A204.1 (cell line): ENCODE data around the gene C20orf173.
"Not testable (repeated sequence)": the region's sequence is repeated elsewhere in the genome, so short reads cannot be mapped to it uniquely, and the experiment has no call there.

Experiments
- FAIRE-seq: peaks from 2 replicates; lab custom pipeline; 2012; peaks lifted over from hg19 to GRCh38; lab: Jason Lieb, UNC

C20orf173 gene

DNA sequence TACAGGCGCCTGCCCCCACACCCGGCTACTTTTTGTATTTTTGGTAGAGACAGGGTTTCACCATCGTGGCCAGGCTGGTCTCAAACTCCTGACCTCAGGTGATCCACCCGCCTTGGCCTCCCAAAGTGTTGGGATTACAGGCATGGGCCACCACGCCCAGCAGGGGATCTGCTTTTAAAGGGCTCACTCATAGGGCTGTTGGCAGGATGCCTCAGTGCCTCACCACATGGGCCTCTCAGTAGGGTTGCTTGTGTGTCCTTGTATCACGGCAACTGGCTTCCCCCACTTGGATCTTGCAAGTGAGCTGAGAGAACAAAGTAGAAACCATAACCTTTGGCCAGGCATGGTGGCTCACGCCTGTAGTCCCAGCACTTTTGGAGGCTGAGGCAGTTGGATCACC is 15.5 kb upstream of the C20orf173 start:
- not testable (repeated sequence) for FAIRE-seq

DNA sequence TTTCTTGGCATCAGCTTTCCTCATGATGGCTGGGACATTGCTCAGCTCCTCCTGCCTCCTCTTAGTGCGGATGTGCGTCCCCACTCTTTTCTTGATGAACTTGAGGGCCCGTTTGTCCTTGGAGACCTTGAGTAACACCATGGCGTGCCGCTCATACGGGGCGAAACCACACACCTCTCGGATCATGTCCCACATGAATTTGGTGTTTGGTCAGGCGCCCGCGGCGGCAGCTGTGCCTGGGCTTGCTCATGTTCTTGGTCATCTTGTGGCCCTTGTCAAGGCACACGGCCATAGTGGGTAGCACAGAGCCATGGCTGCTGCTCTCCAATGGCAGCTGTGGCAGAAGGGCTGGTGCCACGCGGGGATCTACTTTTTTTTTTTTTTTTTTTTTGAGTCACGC is 15.0 kb upstream of the C20orf173 start:
- FAIRE-seq, result no peak

DNA sequence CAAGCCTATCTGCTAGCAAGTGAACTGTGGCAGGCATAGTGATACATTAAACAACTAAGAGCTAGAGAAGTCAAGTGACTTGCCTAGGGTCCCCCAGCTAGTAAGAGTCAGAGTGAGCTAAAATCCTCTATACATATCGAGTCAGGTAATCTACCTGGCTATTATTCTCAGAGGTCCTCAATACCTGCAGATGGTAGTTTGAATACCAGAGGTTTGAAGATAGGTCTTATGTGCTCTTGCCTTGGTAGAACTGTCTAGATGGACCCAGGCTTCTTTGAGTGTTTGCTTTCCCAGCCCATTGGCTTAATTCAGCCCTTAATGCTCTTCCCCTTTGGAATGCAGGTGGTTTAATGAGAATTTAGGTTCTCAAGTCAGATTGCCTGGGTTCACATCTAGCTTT is 13.5 kb upstream of the C20orf173 start:
- FAIRE-seq, result no peak

GRCh38 chr20:35541783-35542662 is 12.6 kb upstream of the C20orf173 start, which contains the start of gene ERGIC3:
ERGIC3 (plus strand) TSS chr20:35542078; CDS start chr20:35542098, 20 bp downstream.
- FAIRE-seq, result peak; percentile 54

DNA sequence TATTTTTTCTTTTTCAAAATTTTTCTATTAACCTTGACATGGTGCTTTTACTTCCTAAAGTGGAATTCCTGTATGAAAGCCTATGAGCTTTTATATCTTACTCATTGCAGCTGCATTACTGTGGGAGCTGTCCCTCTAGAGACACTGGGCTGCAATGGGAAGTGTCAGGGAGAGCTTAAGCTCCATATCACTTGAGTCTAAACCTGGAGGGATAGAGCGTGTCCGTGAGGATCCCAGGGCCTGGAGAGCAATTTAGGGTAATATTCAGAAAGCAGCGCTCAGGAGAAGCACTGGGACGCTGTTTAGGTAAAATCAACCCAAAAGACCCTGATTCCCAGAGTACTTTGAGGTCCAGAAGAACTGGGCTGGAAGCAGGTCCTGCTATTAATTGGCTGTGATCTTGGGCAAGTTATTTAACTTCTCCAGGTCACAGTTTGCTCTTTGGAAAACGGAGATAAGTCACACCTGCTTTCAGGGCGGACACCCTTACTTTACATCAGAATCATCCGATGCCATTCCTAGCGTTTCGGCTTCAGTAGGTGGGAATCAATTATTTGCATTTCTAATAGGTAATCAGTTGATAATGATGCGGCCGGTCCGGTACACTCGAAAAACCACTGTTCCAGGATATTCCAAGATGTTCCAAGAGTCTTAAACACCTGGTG is 11.8 kb upstream of the C20orf173 start:
- no peak for FAIRE-seq

- no peak for FAIRE-seq
These were observed 10.3 kb upstream of the C20orf173 start for GRCh38 chr20:35539756-35540212.

- FAIRE-seq, result no peak
These were observed 2.2 kb downstream of the C20orf173 start for GRCh38 chr20:35527122-35527769.

- no peak for FAIRE-seq
These were observed 3.8 kb downstream of the C20orf173 start for GRCh38 chr20:35525639-35526038.

DNA sequence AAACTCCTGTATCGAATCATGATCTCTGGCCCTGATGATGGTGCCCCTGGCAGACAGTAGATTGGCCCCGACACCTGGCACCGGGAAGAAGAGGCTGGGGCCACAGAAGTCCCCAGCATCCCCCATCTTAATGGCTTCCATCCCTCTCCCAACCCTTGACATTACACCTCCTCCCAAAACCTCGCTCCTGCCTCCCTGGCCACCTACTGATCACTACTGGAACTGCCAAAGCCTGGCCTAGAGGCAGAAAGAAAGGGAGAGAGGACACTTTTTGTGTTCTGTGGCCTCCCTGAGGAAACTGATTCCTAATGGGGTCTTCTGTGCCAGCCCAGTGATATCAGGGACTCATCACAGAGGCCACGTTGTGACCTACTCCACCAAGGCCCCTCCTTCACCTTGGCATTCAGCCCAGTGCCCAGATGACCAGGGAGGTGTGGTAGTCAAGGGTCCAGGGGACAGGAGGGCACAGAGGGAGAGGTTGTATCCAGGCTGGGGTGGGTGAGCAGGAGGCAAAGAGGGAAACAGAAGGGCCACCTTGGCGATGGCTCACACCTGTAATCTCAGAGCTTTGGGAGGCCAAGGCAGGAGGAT is 6.1 kb downstream of the C20orf173 start:
- no peak for FAIRE-seq

DNA sequence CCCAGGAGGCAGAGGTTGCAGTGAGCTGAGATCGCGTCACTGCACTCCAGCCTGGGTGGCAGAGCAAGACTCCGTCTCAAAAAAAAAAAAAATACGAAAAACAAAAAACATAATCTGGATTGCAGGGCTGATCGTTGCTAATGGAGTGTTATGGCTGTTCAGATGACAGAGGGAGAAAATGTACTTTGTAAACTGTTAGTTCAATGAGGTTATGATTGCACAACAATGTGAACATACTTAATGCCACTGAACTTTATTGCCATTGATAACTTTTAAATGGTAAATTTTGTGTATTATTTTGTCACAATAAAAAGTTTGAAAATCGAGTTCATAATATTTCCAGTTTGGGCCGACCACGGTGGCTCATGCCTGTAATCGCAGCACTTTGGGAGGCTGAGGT is 10.5 kb downstream of the C20orf173 start:
- FAIRE-seq, result no peak

DNA sequence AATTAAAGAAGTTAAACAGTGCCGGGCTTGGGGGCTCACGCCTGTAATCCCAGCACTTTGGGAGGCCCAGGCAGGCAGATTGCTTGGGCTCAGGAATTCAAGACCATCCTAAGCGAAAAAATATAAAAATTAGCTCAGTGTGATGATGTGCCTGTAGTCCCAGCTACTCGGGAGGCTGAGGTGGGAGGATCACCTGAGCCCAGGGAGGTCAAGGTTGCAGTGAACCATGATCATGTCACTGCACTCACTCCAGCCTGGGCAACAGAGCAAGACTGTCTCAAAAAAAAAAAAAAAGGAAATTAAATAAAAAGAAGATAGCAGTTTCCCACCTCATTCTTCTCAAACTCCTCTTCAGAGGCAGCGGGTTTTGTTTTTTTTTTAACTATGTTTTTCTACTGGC is 11.7 kb downstream of the C20orf173 start:
- not testable (repeated sequence) for FAIRE-seq

DNA sequence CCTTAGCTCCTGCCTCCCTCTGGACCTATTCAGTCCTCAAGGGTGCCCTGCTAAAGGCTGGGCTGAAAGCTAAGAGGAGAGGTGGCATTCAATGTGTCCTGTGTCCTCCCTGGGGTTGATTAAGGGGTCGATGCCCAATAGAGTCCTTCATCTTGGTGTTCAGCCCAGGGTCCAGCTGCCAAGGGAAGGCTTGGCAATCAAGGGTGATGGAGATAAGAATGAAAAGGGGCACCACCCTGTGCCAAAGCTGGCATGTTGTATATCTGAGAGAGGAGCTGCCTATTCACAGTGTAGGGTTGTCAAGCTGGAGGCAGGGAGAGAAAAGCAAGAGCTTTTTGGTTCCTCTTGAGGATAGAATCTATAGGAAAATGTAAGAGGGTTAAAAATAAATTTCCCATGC is 12.3 kb downstream of the C20orf173 start:
- no peak for FAIRE-seq

- FAIRE-seq, result no peak
These were observed 13.4 kb downstream of the C20orf173 start for GRCh38 chr20:35515949-35516645.

GRCh38 chr20:35515341-35515740 is 14.1 kb downstream of the C20orf173 start:
- FAIRE-seq, result no peak

DNA sequence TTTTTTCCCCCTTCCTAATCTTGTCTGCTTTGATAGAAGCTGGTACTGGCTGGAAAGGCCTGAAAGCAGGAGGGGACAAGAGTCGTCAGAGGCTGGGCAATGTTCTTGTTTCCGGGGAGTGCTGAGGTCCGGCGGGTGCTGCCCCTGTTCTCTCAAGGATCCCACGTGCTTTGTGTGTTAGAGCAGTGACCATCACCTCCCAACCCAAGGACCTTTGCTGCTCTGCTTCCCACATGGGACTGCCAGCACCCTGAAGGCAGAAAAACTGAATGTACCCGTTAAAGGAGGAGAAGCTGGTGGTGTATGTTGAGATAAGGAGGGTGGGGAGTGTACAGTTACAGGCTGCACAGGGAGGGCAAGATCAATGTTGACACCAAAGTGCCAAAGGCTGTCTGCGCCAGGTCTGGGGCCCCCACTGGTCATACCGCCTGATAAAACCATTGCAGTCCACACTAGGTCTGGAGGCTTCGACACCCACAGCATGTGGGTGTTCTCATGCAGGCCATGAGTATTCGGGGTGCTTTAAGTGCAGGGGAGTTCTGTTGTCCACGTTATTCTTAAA is 15.0 kb downstream of the C20orf173 start:
- FAIRE-seq, result no peak

- peak; percentile 73 for FAIRE-seq
These were observed 17.5 kb downstream of the C20orf173 start for GRCh38 chr20:35511814-35512420.

DNA sequence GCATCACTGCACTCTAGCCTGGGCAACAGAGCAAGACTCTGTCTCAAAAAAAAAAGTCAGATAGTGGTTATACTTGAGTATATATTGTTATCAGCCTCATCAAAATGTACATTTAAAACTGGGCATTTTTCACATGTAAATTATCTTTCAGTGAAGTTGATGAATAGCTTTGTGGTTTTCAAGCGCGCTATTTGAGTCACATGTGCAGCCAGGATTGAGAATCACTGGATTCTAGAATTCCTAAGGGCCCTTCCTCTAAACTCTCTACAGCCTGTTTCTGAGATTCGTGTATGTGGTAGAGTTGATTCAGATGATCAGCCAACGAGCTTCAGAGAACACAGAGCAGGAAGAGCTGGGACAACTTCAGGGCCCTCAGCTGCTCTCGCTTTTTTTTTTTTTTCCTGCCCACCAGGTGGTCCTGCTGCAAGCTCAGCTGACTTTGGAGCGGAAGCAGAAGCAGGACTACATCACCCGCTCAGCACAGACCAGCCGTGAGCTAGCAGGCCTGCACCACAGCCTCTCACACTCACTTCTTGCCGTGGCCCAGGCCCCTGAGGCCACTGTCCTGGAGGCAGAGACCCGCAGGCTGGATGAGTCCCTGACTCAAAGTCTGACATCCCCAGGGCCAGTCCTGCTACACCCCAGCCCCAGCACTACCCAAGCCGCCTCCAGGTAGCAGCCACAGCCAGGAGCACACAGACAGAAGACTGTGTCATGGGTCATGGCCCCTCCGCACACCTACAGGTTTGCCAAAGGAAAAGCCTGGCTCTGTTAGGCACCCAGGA is 18.3 kb downstream of the C20orf173 start:
- no peak for FAIRE-seq

DNA sequence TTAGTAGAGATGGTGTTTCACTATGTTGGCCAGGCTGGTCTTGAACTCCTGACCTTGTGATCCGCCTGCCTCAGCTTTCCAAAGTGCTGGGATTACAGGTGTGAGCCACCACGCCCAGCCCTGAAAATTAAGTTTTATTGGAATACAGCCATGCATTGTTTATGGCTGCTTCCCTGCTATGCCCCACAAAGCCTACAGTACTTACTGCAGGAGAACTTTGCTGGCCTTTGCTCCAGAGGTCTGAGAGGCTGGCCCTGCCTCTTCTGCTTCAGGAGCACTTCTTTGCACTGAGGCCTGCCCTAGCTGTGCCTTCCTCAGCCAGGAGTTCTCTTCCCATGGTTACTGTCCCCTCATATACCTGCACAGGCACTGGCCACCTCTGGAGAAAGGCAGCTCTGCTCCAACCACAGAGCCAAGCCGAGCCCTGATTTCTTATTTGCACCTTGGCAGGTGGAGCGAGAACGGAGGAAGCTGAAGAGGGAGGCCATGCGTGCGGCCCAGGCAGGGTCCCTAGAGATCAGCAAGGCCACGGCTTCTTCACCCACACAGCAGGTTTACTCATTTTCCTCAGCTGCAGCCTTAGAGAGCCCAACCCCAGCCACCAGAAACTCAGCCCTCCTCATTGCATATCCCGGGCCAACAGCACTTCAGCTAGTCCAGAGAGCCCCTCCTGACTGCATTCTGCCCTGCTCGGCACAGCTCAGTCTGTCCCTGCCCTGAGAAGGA is 20.8 kb downstream of the C20orf173 start:
- FAIRE-seq, result no peak

DNA sequence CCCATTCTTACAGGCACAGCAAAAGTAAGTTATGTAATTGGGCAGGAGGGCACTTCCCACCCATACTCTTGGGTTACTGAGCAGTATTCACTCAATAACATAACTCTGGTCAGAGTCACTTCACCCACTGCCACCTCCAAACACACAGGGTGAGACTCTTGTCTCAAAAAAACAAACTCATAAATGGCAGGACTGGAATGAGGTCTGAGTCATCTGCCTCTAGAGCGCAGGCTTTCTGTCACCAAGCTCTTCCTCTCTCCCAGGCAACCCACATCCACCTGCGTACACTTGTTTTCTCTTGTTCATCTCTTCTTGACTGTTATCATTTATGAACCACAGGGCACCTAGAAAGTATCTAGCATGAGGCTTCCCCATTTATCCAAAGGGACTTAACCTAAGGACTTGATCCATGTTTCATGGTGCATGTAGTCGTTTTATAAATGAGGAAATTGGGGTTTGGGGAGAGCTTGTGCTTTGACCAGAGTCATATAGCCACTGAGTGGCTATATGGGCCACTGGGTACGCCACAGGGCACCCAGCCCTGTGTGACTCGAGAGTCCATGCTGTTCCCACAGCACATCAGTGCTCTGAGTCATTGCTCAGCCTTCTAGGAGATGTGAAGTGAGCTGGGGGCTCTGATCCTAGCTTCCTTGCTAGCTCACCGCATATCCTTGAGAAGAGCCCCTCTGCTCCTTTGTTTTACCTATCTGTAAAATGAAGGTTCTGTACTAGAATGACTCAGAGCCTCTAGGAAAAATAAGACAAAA is 22.4 kb downstream of the C20orf173 start:
- no peak for FAIRE-seq
